ENCODE measurements around the gene SLC17A7.
"Not testable (repeated sequence)": the region's sequence is repeated elsewhere in the genome, so short reads cannot be mapped to it uniquely, and the experiment has no call there.

SLC17A7 gene

GRCh38 chr19:49441210-49441959 is at the start of gene SLC17A7:
Gene SLC17A7, minus strand, starts transcription at chr19:49441527. Its CDS starts 148 bp downstream, at chr19:49441379.
- no peak for DNase-seq

GRCh38 chr19:49490287-49491029 is 49.1 kb upstream of the SLC17A7 start:
- DNase-seq, result no peak

- no peak for DNase-seq
Measured at GRCh38 chr19:49489601-49490167, 48.4 kb upstream of the SLC17A7 start.

GRCh38 chr19:49488863-49489537 is 47.7 kb upstream of the SLC17A7 start:
- DNase-seq, result no peak

DNA sequence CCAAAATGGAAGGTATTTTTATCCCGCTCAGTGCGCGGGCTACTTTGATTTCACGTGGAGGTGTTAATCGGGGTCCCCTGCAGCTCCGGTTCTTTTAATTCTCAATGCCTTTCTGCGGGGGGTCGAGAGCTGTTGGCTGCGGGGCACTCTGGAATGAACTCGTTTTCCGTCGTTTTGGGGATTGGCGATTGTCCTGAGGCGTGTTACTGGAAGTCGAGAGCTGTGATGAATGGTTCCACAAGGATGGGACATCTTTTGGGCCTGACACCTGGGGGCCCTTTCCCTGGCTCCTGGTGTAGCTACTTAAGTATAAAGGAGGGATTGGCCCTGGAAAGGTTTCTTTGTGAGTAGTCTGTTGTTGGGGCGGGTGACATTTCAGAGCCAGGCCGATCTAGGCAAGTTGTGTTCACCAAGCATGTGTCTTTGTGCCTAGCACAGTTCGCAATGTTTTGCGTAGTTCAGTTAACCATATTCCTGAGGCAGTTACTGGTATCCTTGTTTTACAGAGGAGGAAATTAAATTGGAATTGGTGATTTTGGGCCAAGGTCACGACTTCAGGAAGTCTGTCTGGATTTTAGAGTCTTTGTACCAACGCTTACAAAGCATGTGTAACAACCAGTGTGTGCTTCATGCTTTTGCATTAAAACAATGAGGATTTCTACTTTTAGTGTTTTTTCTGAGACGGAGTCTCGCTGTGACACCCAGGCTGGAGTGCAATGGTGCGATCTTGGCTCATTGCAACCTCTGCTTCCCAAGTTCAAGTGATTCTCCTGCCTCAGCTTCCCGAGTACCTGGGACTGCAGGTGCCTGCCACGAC is 46.9 kb upstream of the SLC17A7 start:
- DNase-seq, result no peak

GRCh38 chr19:49487277-49488045 is 46.1 kb upstream of the SLC17A7 start, which contains the start of gene RPL13A:
Gene RPL13A, plus strand, starts transcription at chr19:49487608. Its CDS starts 22 bp downstream, at chr19:49487630.
- DNase-seq, result peak; percentile 97

DNA sequence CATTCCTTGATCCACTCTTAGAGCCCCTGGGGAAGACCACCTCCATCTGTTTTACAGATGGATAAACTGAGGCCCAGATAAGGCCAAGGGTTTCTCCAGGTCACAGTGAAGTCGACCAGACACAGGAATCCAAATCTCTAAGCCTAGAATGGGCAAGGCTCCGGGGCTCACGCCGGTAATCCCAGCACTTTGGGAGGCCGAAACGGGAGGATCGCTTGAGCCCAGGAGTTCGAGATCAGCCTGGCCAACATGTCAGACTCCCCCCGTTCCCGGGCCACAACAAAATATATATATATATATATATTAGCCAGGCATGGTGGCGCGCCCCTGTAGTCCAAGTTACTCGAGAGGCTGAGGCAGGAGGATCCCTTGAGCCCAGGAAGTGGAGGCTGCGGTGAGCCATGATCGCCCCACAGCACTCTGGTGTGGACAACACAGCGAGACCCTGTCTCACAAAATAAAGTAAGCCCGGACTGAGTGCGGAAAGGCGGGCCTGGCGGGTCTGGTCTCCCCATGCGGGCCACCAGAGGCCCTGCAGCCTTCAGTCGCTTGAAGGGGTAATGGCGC is 45.5 kb upstream of the SLC17A7 start:
- DNase-seq, result no peak

DNA sequence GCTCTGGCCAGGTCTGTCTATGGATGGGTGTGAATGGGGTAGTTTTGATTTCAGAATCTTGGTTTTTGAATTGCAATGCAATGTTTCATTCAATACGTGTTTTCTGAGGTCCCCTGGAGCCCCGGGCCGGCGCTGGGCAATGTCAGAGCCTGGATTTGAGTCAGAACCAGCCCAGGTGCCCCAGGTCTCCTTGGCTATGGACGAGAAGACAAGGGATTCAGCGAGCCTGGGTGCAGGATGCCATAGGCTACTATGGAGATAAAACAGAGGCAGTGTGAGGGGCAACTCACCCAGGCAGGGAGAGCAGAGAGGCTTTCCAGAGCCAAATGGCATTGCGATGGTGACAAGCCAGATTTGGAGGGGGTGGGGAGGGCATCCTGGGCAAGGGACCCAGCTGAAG is 44.9 kb upstream of the SLC17A7 start:
- no peak for DNase-seq

- no peak for DNase-seq
Measured at GRCh38 chr19:49481020-49481683, 39.8 kb upstream of the SLC17A7 start.

- DNase-seq, result no peak
Measured at GRCh38 chr19:49479975-49480628, 38.8 kb upstream of the SLC17A7 start.

DNA sequence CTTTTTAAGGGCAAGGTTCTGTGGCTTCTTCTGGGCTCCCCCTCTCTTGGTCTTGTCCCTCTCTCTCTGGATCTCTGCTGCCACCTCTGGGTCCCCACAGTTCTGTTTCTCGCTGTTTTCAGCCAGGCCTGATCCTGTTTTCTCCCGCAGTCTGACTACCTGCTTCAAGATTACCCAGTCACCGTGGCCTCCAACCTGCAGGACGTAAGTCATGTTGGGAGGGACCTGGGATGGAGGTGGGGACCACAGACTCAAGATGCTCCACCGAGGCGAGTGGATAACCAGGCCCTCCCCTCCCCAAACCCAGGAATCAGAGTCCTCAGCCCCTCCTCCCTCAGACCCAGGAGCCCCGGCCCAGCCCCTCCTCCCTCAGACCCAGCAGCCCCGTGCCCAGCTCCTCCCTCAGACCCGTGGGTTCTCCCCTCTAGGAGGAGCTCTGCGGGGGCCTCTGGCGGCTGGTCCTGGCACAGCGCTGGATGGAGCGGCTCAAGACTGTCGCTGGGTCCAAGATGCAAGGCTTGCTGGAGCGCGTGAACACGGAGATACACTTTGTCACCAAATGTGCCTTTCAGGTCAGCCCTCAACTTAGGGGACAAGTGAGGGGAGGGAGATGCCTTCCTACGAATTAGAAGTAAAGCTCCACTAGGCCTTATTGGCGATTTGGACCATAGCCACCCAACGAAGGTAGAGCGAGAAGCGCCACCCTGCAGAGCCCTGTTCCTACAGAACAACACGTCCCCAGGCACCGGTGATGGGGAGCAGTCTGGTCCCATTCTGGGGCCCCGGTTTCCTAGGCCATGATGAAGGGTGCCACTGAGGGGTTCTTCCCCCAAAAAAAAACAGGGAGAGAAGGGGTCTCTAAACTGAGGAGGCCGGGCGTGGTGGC is 34.9 kb upstream of the SLC17A7 start:
- DNase-seq, result no peak

DNA sequence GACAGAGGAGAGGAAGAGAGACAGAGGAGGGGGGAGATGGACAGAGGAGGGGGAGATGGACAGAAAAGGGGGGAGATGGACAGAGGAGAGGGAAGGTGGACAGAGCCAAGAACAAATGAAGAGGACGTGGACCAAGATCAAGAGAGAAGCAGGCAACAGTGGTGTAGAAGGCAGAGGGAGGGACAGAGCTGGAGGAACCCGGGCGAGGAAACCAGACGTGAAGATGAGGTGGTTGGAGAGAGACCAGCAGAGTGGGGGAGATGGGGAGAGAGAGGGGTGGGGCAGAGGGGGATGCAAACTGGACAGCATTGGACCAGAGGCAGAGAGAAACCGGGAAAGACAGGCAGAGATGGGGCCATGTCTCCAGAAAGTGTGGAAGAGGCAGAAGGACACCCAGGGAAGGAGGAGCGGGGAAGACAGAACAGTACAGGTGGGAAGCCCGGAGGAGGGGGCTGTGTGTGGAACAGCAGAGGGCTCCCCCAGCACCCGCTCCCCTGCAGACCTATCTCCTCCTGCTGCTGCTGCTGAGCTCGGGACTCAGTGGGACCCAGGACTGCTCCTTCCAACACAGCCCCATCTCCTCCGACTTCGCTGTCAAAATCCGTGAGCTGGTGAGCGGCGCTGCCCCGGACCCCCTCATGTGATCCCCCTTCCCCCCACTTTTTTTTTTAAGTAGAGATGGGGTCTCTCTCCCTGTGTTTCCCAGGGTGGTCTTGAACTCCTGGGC is 34.0 kb upstream of the SLC17A7 start:
- no peak for DNase-seq

DNA sequence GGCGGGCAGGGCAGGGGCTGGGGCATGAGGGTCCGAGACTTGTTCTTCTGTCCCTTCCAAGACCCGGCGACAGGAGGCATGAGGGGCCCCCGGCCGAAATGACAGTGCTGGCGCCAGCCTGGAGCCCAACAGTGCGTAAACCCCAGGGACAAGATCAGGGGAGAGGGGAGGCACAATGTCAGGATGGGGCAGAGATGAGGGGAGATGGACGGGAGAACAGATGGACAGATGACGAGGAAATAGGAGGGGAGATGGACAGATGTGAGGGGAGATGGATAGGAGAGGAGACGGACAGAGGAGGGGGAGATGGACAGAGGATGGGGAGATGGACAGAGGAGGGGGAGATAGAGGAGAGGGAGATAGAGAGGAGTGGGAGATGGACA is 33.2 kb upstream of the SLC17A7 start:
- DNase-seq, result no peak

GRCh38 chr19:49473868-49474541 is 32.7 kb upstream of the SLC17A7 start, which contains the start of gene FLT3LG:
Gene FLT3LG, plus strand, starts transcription at chr19:49474215. Its CDS starts 425 bp downstream, at chr19:49474640.
- DNase-seq, result no peak

- DNase-seq, result not testable (repeated sequence)
Measured at GRCh38 chr19:49473501-49473867, 32.2 kb upstream of the SLC17A7 start.

- DNase-seq, result no peak
Measured at GRCh38 chr19:49472936-49473335, 31.6 kb upstream of the SLC17A7 start.

DNA sequence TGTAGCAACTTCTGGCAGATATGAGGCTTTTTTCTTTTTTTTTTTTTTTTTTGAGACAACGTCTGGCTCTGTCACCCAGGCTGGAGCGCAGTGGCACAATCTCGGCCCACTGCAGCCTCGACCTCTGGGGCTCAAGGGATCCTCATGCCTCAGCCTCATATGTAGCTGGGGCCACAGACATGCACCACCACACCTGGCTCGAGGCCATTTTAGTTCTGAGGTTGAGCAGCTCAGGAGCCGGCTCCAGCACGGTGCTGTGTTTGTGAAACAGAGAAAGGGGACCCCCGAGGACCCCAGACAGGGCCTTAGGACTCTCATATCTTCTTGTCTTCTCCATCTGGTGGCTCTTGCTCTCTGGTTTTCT is 29.3 kb upstream of the SLC17A7 start:
- no peak for DNase-seq

Data from NCI-H2081 treated with DMSO at 0.1 percent for 48 hours (cell line).